Neural progenitor cell (in vitro differentiated cells): ENCODE results near the gene FAM53B. TPM values are rescaled to one million over a fixed set of nuclear protein-coding genes. Genes with fewer than 3 reads are reported as not detected.

Source experiments
- DNase-seq: peaks from one replicate; pipeline ENCODE4 v3.0.0-alpha.2; 2016; ENCODE audit warnings: low spot score
- H2AFZ ChIP-seq: fragments of 200-600 bp; sonication (generic); replicated peaks from 2 replicates; pipeline ENCODE4 v1.6.1; 2016; ENCODE audit warnings: antibody characterized with exemption
- H3F3A ChIP-seq: fragments of 200-600 bp; sonication (generic); 2 replicates; pipeline ENCODE4 v1.6.1; 2016; ENCODE audit warnings: antibody characterized with exemption, low read depth
- H3K27ac ChIP-seq: fragments of 200-600 bp; sonication (generic); 2 replicates; pipeline ENCODE4 v1.5.1; 2016; ENCODE audit warnings: mild to moderate bottlenecking
- H3K27me3 ChIP-seq: fragments of 200-600 bp; sonication (generic); 2 replicates; pipeline ENCODE4 v1.6.1; 2016; ENCODE audit warnings: mild to moderate bottlenecking, moderate library complexity
- H3K36me3 ChIP-seq: fragments of 200-600 bp; sonication (generic); 2 replicates; pipeline ENCODE4 v1.5.1; 2016
- H3K4me1 ChIP-seq: fragments of 200-600 bp; sonication (generic); 2 replicates; pipeline ENCODE4 v1.6.1; 2016; ENCODE audit warnings: mixed run types
- H3K4me2 ChIP-seq: fragments of 200-600 bp; sonication (generic); 2 replicates; pipeline ENCODE4 v1.6.1; 2016
- H3K4me3 ChIP-seq: fragments of 200-600 bp; sonication (generic); 2 replicates; pipeline ENCODE4 v1.5.1; 2016
- H3K79me2 ChIP-seq: fragments of 200-600 bp; sonication (generic); 2 replicates; pipeline ENCODE4 v1.6.1; 2016; ENCODE audit warnings: low read depth
- H3K9ac ChIP-seq: fragments of 200-600 bp; sonication (generic); 2 replicates; pipeline ENCODE4 v1.6.1; 2016
- H3K9me3 ChIP-seq: fragments of 200-600 bp; sonication (generic); 2 replicates; pipeline ENCODE4 v1.5.1; 2016; ENCODE audit warnings: low read depth
- H4K20me1 ChIP-seq: fragments of 200-600 bp; sonication (generic); 2 replicates; pipeline ENCODE4 v1.6.1; 2016; ENCODE audit warnings: low read depth
- H3K27ac Mint-ChIP-seq: 3 replicates; pipeline ENCODE4 v1.8.0; 2021; ENCODE audit warnings: mixed read lengths
- H3K27me3 Mint-ChIP-seq: 2 replicates; pipeline ENCODE4 v1.8.0; 2022; ENCODE audit warnings: low read depth, mild to moderate bottlenecking, inconsistent platforms, moderate library complexity, mixed read lengths; ENCODE audit not compliant: insufficient read depth
- H3K36me3 Mint-ChIP-seq: 3 replicates; pipeline ENCODE4 v1.8.0; 2021; ENCODE audit warnings: mixed read lengths
- H3K4me1 Mint-ChIP-seq: 3 replicates; pipeline ENCODE4 v1.8.0; 2021; ENCODE audit warnings: mixed read lengths
- H3K4me3 Mint-ChIP-seq: 3 replicates; pipeline ENCODE4 v1.8.0; 2021; ENCODE audit warnings: mild to moderate bottlenecking, moderate library complexity, mixed read lengths
- H3K9me3 Mint-ChIP-seq: 3 replicates; pipeline ENCODE4 v1.8.0; 2020; ENCODE audit warnings: mixed read lengths
- CTCF ChIP-seq: fragments of 200-600 bp; sonication (generic); IDR thresholded peaks from 2 replicates; pipeline ENCODE4 v1.5.1; 2017; ENCODE audit warnings: antibody characterized with exemption, mild to moderate bottlenecking
- EZH2 ChIP-seq: fragments of 200-600 bp; sonication (generic); IDR thresholded peaks from 2 replicates; pipeline ENCODE4 v1.6.1; 2017; ENCODE audit warnings: antibody characterized with exemption, mild to moderate bottlenecking, moderate library complexity
- EZH2phosphoT487 ChIP-seq: fragments of 200-600 bp; sonication (generic); IDR thresholded peaks from 2 replicates; pipeline ENCODE4 v1.6.1; 2017; ENCODE audit warnings: antibody characterized with exemption
- total RNA-seq: library from RNA; depleted of rRNA; stranded (reverse); fragments of >200 nt; gene quantifications from 2 replicates; pipeline ENCODE4 v1.2.3, GENCODE V29; 2015; ENCODE audit warnings: low replicate concordance

The FAM53B gene
- total RNA-seq, 1 donor from 2014 or later, result 15.3 TPM

GRCh38 chr10:124650263-124650662 lies 93.9 kb downstream of the FAM53B start:
- peak overlapping the region; percentile 12 for H3K27ac Mint-ChIP-seq
- Histone ChIP-seq H2AFZ (no peak overlapping the region), H3F3A (peaks cover 6% of the 10 kb centered on the region), H3K27me3 (no peaks in the 10 kb centered on the region), H4K20me1 (peaks cover 40% of the 10 kb centered on the region), H3K4me2 (no peak overlapping the region), H3K9ac (no peak overlapping the region), H3K4me3 (no peak overlapping the region), H3K4me1 (peaks cover 33% of the 10 kb centered on the region), H3K9me3 (no peaks in the 10 kb centered on the region), H3K27ac (no peak overlapping the region), H3K79me2 (peaks cover 19% of the 10 kb centered on the region), H3K36me3 (no peaks in the 10 kb centered on the region)
- no peak for TF ChIP-seq EZH2phosphoT487
- TF ChIP-seq CTCF, result no peak
- TF ChIP-seq EZH2, result no peak
- H3K36me3 Mint-ChIP-seq, result no peaks in the 10 kb centered on the region
- no peak overlapping the region for H3K4me3 Mint-ChIP-seq
- no peaks in the 10 kb centered on the region for H3K9me3 Mint-ChIP-seq
- peaks cover 21% of the 10 kb centered on the region for H3K4me1 Mint-ChIP-seq
- DNase-seq, result no peak
- peaks cover 2% of the 10 kb centered on the region for H3K27me3 Mint-ChIP-seq

- no peak for DNase-seq
- H3K9ac ChIP-seq, result no peak overlapping the region
- Mint-ChIP-seq H3K9me3 (no peaks in the 10 kb centered on the region), H3K4me1 (peaks cover 26% of the 10 kb centered on the region), H3K4me3 (no peak overlapping the region), H3K27ac (no peak overlapping the region), H3K27me3 (no peaks in the 10 kb centered on the region), H3K36me3 (no peaks in the 10 kb centered on the region)
- H3K27me3 ChIP-seq, result no peaks in the 10 kb centered on the region
- no peak overlapping the region for H3K4me3 ChIP-seq
- H2AFZ ChIP-seq, result no peak overlapping the region
- peaks cover 44% of the 10 kb centered on the region for H3K4me1 ChIP-seq
- TF ChIP-seq CTCF (no peak), EZH2phosphoT487 (no peak), EZH2 (no peak)
- peaks cover 15% of the 10 kb centered on the region for H3F3A ChIP-seq
- peak overlapping the region; percentile 22 for H3K4me2 ChIP-seq
- H3K79me2 ChIP-seq, result peaks cover 19% of the 10 kb centered on the region
- peak overlapping the region; percentile 67 for H3K27ac ChIP-seq
- peaks cover 41% of the 10 kb centered on the region for H4K20me1 ChIP-seq
- no peaks in the 10 kb centered on the region for H3K36me3 ChIP-seq
- H3K9me3 ChIP-seq, result no peaks in the 10 kb centered on the region
These were observed 95.0 kb downstream of the FAM53B start for GRCh38 chr10:124649214-124649613.

GRCh38 chr10:124648738-124649137 lies 95.4 kb downstream of the FAM53B start:
- Mint-ChIP-seq H3K4me1 (peaks cover 31% of the 10 kb centered on the region), H3K9me3 (no peaks in the 10 kb centered on the region), H3K4me3 (no peak overlapping the region), H3K27me3 (no peaks in the 10 kb centered on the region), H3K27ac (no peak overlapping the region), H3K36me3 (no peaks in the 10 kb centered on the region)
- Histone ChIP-seq H3K9me3 (no peaks in the 10 kb centered on the region), H2AFZ (no peak overlapping the region), H3K79me2 (peaks cover 19% of the 10 kb centered on the region), H3K4me2 (peak overlapping the region; percentile 22), H3K36me3 (no peaks in the 10 kb centered on the region), H3F3A (peaks cover 20% of the 10 kb centered on the region), H3K4me1 (peaks cover 49% of the 10 kb centered on the region), H3K27me3 (no peaks in the 10 kb centered on the region), H3K27ac (peak overlapping the region; percentile 67), H3K9ac (no peak overlapping the region), H3K4me3 (no peak overlapping the region), H4K20me1 (peaks cover 43% of the 10 kb centered on the region)
- DNase-seq, result no peak
- no peak for TF ChIP-seq EZH2
- TF ChIP-seq EZH2phosphoT487, result no peak
- TF ChIP-seq CTCF, result no peak

GRCh38 chr10:124648131-124648475 lies 96.1 kb downstream of the FAM53B start:
- H3K4me3 Mint-ChIP-seq, result no peak overlapping the region
- H3K4me1 Mint-ChIP-seq, result peaks cover 37% of the 10 kb centered on the region
- H3K27me3 ChIP-seq, result no peaks in the 10 kb centered on the region
- peaks cover 19% of the 10 kb centered on the region for H3K79me2 ChIP-seq
- no peak for TF ChIP-seq EZH2
- TF ChIP-seq EZH2phosphoT487, result no peak
- TF ChIP-seq CTCF, result no peak
- peaks cover 55% of the 10 kb centered on the region for H3K4me1 ChIP-seq
- no peak overlapping the region for H3K9ac ChIP-seq
- H3K9me3 Mint-ChIP-seq, result no peaks in the 10 kb centered on the region
- H2AFZ ChIP-seq, result no peak overlapping the region
- H3K36me3 Mint-ChIP-seq, result no peaks in the 10 kb centered on the region
- H3F3A ChIP-seq, result peaks cover 26% of the 10 kb centered on the region
- no peak overlapping the region for H3K27ac ChIP-seq
- H3K36me3 ChIP-seq, result no peaks in the 10 kb centered on the region
- peaks cover 38% of the 10 kb centered on the region for H4K20me1 ChIP-seq
- no peak overlapping the region for H3K27ac Mint-ChIP-seq
- no peak overlapping the region for H3K4me3 ChIP-seq
- H3K27me3 Mint-ChIP-seq, result peaks cover 2% of the 10 kb centered on the region
- no peak overlapping the region for H3K4me2 ChIP-seq
- H3K9me3 ChIP-seq, result no peaks in the 10 kb centered on the region
- no peak for DNase-seq
